ENCODE results near the gene ATP1A4.

DNA sequence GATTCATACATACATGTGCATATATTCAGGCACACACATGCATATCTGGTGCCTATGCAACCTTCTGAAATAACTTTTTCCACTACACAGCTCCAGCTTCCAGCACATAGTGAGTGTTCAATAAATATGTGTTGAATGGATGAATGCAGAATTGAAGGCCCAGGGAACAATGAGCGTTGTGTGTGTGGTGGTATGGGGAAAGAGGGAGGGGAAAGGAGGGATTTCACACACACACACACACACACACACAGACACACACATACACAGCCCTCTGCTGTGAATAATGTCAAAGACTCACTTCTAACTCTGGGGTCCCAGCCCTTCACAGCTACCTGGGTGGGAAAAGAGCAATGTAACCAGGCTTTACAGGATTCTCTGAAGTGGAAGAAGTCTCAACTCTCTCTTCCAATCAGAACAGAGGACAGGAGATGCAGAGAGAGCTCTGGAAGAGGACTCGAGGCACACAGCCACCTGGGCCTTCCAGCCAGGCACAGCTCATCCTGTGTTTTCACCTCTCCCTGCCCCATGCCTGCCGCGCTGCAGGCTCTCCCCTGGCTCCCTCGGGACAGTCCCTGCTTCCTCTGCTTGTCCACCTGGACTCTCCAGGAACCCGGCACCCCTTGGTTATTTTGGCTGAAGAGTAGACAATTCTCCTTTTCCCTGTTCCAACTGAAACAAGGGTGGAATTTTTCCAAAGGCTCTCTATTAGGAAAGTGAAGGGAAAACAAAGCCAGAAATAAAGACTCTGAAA, 47.6 kb upstream of the ATP1A4 start:
- no peak for TF ChIP-seq CTCF (IDR thresholded peaks at IDR 0.05)
- TF ChIP-seq POLR2AphosphoS5 (IDR thresholded peaks at IDR 0.05) = no peak

Data from sigmoid colon (tissue), 4 donors.